ENCODE data around the gene SLC22A1.
"Not testable (repeated sequence)": the region's sequence is repeated elsewhere in the genome, so short reads cannot be mapped to it uniquely, and the experiment has no call there.

SLC22A1 gene

DNA sequence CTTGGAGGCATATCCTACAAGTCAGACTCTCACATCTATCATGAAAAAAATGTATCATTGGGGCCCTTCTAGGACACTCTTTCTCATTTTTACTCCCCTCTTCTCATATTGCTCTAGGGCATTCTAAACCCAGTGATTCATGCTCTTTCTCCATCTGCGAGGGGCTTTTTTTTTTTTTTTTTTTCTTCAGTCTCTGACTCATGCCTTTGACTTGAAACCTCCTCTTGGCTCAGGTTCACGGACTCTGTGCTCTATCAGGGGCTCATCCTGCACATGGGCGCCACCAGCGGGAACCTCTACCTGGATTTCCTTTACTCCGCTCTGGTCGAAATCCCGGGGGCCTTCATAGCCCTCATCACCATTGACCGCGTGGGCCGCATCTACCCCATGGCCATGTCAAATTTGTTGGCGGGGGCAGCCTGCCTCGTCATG lies 17.8 kb downstream of the SLC22A1 start:
- H3K27ac ChIP-seq: no peak overlapping the region
- H3K9me3 ChIP-seq (ENCODE audit: control insufficient read depth, low read length): no peaks in the 10 kb centered on the region
- H3K4me1 ChIP-seq: no peaks in the 10 kb centered on the region

DNA sequence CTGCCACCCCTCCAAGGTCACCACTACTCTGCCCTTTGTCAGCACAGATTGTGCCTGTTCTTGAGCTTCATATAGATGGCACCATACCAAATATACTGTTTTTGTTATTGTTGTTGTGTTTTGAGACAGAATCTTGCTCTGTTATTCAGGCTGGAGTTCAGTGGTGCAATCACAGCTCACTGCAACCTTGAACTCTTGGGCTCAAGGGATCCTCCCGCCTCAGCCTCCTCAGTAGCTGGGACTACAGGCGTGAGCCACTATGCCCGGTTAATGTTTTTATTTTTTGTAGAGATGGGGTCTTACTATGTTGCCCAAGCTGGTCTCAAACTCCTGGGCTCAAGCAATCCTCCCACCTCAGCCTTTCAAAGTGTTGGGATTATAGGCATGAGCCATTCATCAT lies 18.9 kb downstream of the SLC22A1 start:
- H3K4me1 ChIP-seq; H3K4me3 ChIP-seq (ENCODE audit: low read depth, low read length); H3K27ac ChIP-seq: not testable (repeated sequence)

More for the DNA sequence above, 17.8 kb downstream of the SLC22A1 start:
- TF ChIP-seq, protein P1, sequence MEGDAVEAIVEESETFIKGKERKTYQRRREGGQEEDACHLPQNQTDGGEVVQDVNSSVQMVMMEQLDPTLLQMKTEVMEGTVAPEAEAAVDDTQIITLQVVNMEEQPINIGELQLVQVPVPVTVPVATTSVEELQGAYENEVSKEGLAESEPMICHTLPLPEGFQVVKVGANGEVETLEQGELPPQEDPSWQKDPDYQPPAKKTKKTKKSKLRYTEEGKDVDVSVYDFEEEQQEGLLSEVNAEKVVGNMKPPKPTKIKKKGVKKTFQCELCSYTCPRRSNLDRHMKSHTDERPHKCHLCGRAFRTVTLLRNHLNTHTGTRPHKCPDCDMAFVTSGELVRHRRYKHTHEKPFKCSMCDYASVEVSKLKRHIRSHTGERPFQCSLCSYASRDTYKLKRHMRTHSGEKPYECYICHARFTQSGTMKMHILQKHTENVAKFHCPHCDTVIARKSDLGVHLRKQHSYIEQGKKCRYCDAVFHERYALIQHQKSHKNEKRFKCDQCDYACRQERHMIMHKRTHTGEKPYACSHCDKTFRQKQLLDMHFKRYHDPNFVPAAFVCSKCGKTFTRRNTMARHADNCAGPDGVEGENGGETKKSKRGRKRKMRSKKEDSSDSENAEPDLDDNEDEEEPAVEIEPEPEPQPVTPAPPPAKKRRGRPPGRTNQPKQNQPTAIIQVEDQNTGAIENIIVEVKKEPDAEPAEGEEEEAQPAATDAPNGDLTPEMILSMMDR (IDR thresholded peaks at IDR 0.05): no peak
- H3K4me3 ChIP-seq (ENCODE audit: low read depth, low read length): no peak overlapping the region
- H3K9ac ChIP-seq: no peak overlapping the region
- H3K79me2 ChIP-seq: no peaks in the 10 kb centered on the region
- H3K4me2 ChIP-seq (ENCODE audit: low read length): no peak overlapping the region
- no peaks in the 10 kb centered on the region for H3K27me3 ChIP-seq (ENCODE audit: control insufficient read depth, insufficient read depth, low read length)
- no peaks in the 10 kb centered on the region for H3K36me3 ChIP-seq (ENCODE audit: control insufficient read depth, insufficient read depth, low read length)
- no peak overlapping the region for H2AFZ ChIP-seq

DNA sequence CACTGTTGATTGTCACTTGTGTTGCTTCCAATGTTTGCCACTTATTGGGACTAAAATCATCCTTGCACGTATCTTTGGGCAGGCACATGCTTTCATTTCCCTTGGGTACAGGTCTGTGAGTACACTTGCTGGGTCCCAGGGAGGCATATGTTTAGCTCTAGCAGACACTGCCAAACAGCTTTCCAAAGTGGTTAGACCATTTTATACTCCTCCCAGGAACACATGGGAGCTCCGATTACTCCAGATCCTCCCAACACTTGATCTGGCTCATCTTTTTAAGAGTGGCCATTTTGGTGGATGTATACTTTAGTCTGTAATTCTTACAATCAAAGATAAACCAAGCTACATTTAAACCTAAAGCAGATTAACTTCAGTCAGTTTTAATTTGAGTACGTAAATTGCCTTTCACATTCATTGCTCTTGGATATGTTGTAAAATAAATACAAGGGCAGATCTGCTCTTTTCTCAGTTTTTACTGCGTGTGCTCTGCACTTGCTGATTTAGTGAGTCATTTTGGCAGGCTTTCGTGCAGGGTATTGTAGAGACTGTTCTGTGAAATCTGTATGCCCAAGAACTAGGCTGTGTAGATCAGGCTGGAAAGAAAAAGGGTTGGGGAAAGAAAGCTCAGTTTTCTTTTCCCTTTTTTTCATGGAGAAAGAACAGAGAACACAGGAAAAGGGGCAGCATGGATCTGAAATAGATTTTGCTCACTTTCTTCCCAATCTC lies 19.5 kb downstream of the SLC22A1 start:
- Histone ChIP-seq H3K79me2 (no peaks in the 10 kb centered on the region), H3K4me1 (no peaks in the 10 kb centered on the region), H3K9ac (no peak overlapping the region), H3K36me3 (ENCODE audit: control insufficient read depth, insufficient read depth, low read length) (no peaks in the 10 kb centered on the region), H3K9me3 (ENCODE audit: control insufficient read depth, low read length) (no peaks in the 10 kb centered on the region), H3K27me3 (ENCODE audit: control insufficient read depth, insufficient read depth, low read length) (no peaks in the 10 kb centered on the region), H3K4me2 (ENCODE audit: low read length) (no peak overlapping the region), H2AFZ (no peak overlapping the region), H3K27ac (no peak overlapping the region), H3K4me3 (ENCODE audit: low read depth, low read length) (no peak overlapping the region)
- TF ChIP-seq, protein P1 (IDR thresholded peaks at IDR 0.05): no peak

More for the DNA sequence above, 18.9 kb downstream of the SLC22A1 start:
- not testable (repeated sequence) for H3K4me2 ChIP-seq (ENCODE audit: low read length); H3K9ac ChIP-seq; H2AFZ ChIP-seq; H3K9me3 ChIP-seq (ENCODE audit: control insufficient read depth, low read length); H3K36me3 ChIP-seq (ENCODE audit: control insufficient read depth, insufficient read depth, low read length); H3K79me2 ChIP-seq; H3K27me3 ChIP-seq (ENCODE audit: control insufficient read depth, insufficient read depth, low read length)

DNA sequence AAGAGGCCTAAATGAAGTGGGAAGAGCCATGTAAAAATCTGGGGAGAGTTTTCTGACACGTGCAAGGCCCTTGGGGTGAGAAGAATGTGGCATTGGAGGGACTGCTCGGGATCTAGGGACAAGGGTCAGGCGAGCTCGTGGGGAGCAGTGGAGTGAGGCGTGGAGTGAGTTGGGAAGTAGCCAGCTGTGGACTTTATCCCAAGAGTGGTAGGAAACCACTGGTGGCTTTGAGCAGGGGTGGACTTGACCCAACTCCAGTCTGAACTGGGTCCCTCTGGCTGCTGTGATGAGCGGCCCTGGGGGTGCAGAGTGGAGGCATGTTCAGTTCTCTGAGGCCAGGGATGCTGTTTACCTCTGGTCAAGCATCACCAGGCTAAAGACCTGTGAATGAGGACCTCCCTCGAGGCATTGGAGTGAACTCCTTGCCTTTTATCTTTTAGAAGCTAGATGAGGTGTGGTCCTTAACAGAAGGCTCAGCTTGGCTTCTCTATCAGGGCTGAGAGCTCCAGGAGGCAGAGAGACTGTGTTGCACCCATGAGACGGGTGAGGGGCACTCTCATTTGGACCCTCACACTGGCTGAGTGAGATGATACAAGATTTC lies 20.6 kb downstream of the SLC22A1 start:
- no peak overlapping the region for H3K27ac ChIP-seq
- no peak overlapping the region for H3K9ac ChIP-seq
- H3K9me3 ChIP-seq (ENCODE audit: control insufficient read depth, low read length): no peaks in the 10 kb centered on the region
- H3K36me3 ChIP-seq (ENCODE audit: control insufficient read depth, insufficient read depth, low read length): no peaks in the 10 kb centered on the region
- H3K4me1 ChIP-seq: no peaks in the 10 kb centered on the region
- no peaks in the 10 kb centered on the region for H3K79me2 ChIP-seq
- TF ChIP-seq, protein P1 (IDR thresholded peaks at IDR 0.05): no peak
- H3K4me2 ChIP-seq (ENCODE audit: low read length): no peak overlapping the region
- H3K4me3 ChIP-seq (ENCODE audit: low read depth, low read length): no peak overlapping the region
- no peaks in the 10 kb centered on the region for H3K27me3 ChIP-seq (ENCODE audit: control insufficient read depth, insufficient read depth, low read length)
- no peak overlapping the region for H2AFZ ChIP-seq

DNA sequence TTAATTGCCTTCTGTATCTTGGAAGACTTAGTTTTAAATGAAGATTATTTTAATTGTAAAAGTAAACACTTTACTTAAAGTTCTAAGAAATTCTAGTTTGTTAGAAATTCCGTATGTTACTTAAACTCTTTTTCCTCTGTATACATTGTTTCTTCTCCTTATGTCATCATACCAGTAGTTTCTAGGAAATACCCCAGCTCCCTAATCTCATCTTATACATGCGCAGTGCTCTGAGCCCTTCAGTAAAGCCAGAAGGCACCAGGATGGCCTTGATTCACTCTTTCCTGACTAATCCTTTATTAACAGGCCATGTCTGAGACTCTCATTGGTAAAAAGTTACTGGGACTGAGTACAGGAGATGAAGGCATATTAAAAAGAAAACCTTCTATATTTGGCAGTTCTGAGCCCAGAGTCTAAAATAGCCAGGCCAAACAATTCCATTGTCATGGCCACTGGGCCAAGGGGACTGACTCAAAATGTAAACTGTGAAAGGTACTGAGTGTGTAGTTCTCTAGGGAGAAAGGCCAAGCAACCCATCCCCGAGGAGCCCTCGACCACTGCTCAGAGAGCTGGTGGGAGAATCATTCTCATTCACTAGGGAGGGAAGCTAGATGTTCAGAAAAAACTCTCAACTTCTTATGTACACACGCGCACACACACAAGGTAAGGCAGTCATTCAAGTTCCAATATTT lies 25.0 kb downstream of the SLC22A1 start:
- H3K27me3 ChIP-seq (ENCODE audit: control insufficient read depth, insufficient read depth, low read length): no peaks in the 10 kb centered on the region
- H3K36me3 ChIP-seq (ENCODE audit: control insufficient read depth, insufficient read depth, low read length): no peaks in the 10 kb centered on the region
- H3K79me2 ChIP-seq: no peaks in the 10 kb centered on the region
- no peak overlapping the region for H3K4me3 ChIP-seq (ENCODE audit: low read depth, low read length)
- H2AFZ ChIP-seq: no peak overlapping the region
- no peaks in the 10 kb centered on the region for H3K4me1 ChIP-seq
- H3K9me3 ChIP-seq (ENCODE audit: control insufficient read depth, low read length): no peaks in the 10 kb centered on the region
- H3K4me2 ChIP-seq (ENCODE audit: low read length): no peak overlapping the region
- no peak overlapping the region for H3K27ac ChIP-seq
- TF ChIP-seq, protein P1 (IDR thresholded peaks at IDR 0.05): no peak
- no peak overlapping the region for H3K9ac ChIP-seq
